ENCODE data around the gene TRAPPC2L. TPM values are rescaled to one million over a fixed set of nuclear protein-coding genes. Genes with fewer than 3 reads are reported as not detected.

The TRAPPC2L gene
- total and polyA plus RNA-seq, 10 donors, result 28.9 to 87.5 (median 41.7) TPM

DNA sequence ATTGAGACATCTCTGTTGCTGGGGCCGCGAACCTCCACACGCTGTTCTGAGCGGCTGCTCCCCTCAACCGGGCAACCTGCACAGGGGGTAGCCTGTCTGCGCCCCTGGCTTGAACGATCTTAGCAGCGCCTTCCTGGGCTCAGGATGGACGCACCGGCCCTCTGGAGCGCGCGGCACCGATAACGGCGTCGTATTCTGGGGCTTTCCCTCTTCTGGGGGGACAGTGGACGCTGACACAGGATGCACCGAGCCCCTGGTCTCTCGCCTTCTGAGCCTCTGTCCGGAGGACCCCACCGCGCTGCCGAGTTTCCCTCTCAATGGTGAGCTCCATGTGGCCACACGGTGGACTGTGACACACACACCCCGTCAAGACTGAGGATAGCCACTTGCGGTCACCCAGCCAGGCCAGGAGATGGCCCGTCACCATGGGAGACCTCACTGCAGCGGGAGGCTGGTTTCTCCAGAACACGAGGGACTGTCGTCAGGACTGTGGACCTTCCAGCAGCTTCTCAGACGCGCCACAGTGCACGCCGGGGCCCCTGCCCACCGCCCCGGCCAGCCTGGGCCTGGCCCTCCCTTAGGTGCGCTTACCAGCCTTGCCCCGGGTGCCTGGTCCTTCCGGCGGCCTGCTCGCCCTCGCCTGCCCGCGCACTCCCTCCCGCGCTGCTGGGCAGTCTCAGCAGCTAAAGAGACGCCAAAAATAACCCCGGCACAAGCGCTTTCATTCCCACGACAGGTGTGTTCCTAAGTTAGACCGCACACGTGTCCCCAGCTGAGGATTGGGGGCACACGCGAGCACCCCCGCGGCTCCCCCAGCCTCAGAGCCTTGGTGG lies 39.5 kb downstream of the TRAPPC2L start:
- peaks cover 0 to 92% (median 59%) of the 10 kb centered on the region in 6 donors for H3K36me3 ChIP-seq

GRCh38 chr16:88897696-88898425 lies 40.9 kb downstream of the TRAPPC2L start:
- Histone ChIP-seq H3K36me3 (peaks cover 0 to 92% (median 53%) of the 10 kb centered on the region in 6 donors), H3K4me3 (no peak overlapping the region), H3K27ac (no peak overlapping the region), H3K9me3 (no peaks in the 10 kb centered on the region), H3K4me1 (peaks cover 4 to 46% (median 25%) of the 10 kb centered on the region in 6 donors), H3K27me3 (replicated peaks in 1 of 7) (no peaks in the 10 kb centered on the region)
- DNase-seq, result no peak
- TF ChIP-seq POLR2A (IDR thresholded peaks at IDR 0.05), result no peak
- TF ChIP-seq, protein P1, sequence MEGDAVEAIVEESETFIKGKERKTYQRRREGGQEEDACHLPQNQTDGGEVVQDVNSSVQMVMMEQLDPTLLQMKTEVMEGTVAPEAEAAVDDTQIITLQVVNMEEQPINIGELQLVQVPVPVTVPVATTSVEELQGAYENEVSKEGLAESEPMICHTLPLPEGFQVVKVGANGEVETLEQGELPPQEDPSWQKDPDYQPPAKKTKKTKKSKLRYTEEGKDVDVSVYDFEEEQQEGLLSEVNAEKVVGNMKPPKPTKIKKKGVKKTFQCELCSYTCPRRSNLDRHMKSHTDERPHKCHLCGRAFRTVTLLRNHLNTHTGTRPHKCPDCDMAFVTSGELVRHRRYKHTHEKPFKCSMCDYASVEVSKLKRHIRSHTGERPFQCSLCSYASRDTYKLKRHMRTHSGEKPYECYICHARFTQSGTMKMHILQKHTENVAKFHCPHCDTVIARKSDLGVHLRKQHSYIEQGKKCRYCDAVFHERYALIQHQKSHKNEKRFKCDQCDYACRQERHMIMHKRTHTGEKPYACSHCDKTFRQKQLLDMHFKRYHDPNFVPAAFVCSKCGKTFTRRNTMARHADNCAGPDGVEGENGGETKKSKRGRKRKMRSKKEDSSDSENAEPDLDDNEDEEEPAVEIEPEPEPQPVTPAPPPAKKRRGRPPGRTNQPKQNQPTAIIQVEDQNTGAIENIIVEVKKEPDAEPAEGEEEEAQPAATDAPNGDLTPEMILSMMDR (IDR thresholded peaks at IDR 0.05 in 8 of 11, conservative IDR thresholded peaks at IDR 0.05 in 3 of 11), result no peak
- no peak for TF ChIP-seq POLR2AphosphoS5 (IDR thresholded peaks at IDR 0.05)
- 87 to 95% (median 91%) methylated on average over 30 to 34 of the region's 34 CpGs for WGBS, 5 donors
- intact Hi-C loops (cut with DNase I; ENCODE audit: low total_unique reads), result no loop called here

More for the DNA sequence above, 39.5 kb downstream of the TRAPPC2L start:
- intact Hi-C loops (cut with DNase I; ENCODE audit: low total_unique reads), result no loop called here
- Histone ChIP-seq H3K9me3 (no peaks in the 10 kb centered on the region), H3K4me3 (no peak overlapping the region), H3K27ac (no peak overlapping the region), H3K4me1 (peaks cover 4 to 33% (median 18%) of the 10 kb centered on the region in 6 donors), H3K27me3 (replicated peaks in 1 of 7) (no peaks in the 10 kb centered on the region)
- TF ChIP-seq POLR2AphosphoS5 (IDR thresholded peaks at IDR 0.05) (no peak), POLR2A (IDR thresholded peaks at IDR 0.05) (no peak)
- TF ChIP-seq, protein P1 (IDR thresholded peaks at IDR 0.05 in 8 of 11, conservative IDR thresholded peaks at IDR 0.05 in 3 of 11), result no peak
- WGBS, 5 donors, result 88 to 95% (median 92%) methylated on average over 33 to 57 of the region's 57 CpGs
- no peak for DNase-seq

DNA sequence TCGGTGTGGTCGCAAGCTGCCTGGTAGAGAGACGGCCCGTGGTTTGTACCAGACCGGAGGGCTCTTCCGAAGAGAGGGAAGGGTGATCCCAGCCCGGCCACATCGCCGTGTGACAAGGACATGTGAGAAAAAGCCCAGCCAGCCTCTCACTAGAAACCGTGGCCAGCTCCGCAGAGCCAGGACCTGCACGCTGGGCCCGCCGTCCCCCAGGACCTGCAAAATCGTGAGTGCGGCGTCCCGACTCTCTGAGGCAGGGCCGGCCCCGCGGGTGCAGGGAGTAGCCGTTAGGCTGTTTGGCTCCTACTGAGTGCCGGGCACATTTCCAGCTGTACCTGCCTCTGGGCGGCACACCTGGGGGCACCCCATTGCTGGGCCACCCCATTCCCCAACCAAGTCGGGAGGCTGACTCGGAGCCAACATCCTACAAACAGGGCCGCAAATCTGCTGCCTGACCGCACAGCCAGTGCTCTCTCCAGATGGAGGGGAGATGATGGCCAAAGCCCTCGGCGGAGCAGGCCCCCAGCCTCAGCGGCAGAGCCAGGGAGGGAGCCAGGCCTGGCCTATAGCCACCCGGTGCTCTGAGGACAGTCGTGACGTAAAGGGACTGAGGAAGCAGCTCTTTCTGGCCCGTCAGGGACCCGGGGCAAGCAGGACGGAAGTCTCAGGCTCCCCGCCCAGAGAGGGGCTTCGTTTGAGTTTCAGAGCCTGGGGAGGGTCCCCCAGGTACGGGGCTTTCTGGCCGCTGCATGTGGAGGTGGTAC lies 43.2 kb downstream of the TRAPPC2L start:
- no peaks in the 10 kb centered on the region for H3K9me3 ChIP-seq
- 78 to 91% (median 88%) methylated on average over 27 to 41 of the region's 41 CpGs for WGBS, 5 donors
- H3K36me3 ChIP-seq, result peaks cover 0 to 97% (median 53%) of the 10 kb centered on the region in 6 donors
- TF ChIP-seq POLR2A (IDR thresholded peaks at IDR 0.05), result no peak
- TF ChIP-seq POLR2AphosphoS5 (IDR thresholded peaks at IDR 0.05), result no peak
- TF ChIP-seq, protein P1 (IDR thresholded peaks at IDR 0.05 in 8 of 11, conservative IDR thresholded peaks at IDR 0.05 in 3 of 11), result no peak
- peak overlapping the region in 5 of 8 donors; percentile 29 to 74 (median 49) for H3K27ac ChIP-seq
- H3K4me3 ChIP-seq, result no peak overlapping the region
- DNase-seq, result no peak
- H3K4me1 ChIP-seq, result peaks cover under 1 to 60% (median 30%) of the 10 kb centered on the region in 6 donors
- intact Hi-C loops (cut with DNase I; ENCODE audit: low total_unique reads), result no loop called here
- no peaks in the 10 kb centered on the region for H3K27me3 ChIP-seq (replicated peaks in 1 of 7)
